ENCODE results near the gene TBC1D2.

DNA sequence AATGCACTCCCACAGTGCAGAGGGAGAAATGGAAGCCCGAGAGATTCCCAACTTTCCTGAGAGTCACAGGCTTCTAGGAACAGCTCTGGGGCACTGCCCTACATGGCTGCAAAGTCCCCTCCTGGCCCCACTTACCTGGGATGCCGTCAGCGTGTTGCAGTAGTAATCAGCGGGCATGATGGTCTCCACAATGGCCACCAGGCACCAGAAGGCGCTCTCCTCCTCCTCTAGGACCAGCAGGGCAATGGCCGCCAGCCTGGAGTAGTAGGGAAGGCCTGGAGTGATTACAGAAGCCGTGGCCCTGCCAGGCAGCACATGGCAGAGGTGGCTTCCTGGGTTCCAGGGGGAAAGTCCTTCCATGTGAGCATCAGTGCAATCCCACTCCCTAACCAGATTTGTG is 52.3 kb downstream of the TBC1D2 start:
- TF ChIP-seq POLR2AphosphoS5 (IDR thresholded peaks at IDR 0.05; ENCODE audit: borderline replicate concordance, low read depth, low read length) (no peak), EZH2 (IDR thresholded peaks at IDR 0.05) (no peak), FOXP2 (optimal IDR thresholded peaks at IDR 0.05; ENCODE audit: control extremely low read depth, extremely low read length, insufficient read depth) (no peak)

Measured in SK-N-MC (cell line).